Stomach (tissue), 4 donors: ENCODE data around the gene MESD.

Experiments
- EP300 ChIP-seq: sonication (generic); formaldehyde crosslinking; IDR thresholded peaks from one replicate; pipeline ENCODE4 v1.6.1; 2017; ENCODE audit warnings: antibody characterized with exemption
- POLR2A ChIP-seq, 4 donors: fragments of 450-650 bp; IDR thresholded peaks; one replicate each; pipeline ENCODE4 v1.6.1; 2016; ENCODE audit warnings: antibody characterized with exemption in 4 of 4, control low read depth in 2 of 4, mild to moderate bottlenecking in 1 of 4, moderate library complexity in 1 of 4
- TF ChIP-seq, protein P1 (sequence below), 7 experiments: fragments of 450-650 bp in 4 of 7; fragments of 200-600 bp in 3 of 7; sonication (generic) in 3 of 7; IDR thresholded peaks; one replicate each; pipeline ENCODE4 v1.5.1; 2016 to 2019; ENCODE audit warnings: antibody characterized with exemption in 7 of 7, control low read depth in 2 of 7, mild to moderate bottlenecking in 1 of 7

DNA sequence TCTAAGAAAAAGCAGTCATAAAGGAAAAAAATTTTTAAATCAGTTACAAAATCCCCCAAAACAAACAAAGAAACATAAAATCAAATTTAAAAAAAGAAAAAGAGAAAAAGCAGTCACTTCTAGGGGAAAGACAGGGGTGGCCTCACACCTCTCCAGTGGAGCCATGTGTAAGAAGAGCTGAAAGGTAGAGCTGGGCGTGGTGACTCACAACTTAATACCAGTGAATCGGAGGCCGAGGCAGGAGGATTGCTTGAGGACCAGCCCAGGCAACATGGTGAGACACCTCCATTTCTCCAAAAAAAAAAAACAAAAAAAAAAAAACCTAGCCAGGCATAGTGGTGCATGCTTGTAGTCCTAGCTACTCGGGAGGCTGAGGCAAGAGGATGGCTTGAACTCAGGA lies 14.7 kb downstream of the MESD start:
- no peak for TF ChIP-seq POLR2A (IDR thresholded peaks at IDR 0.05)
- TF ChIP-seq, protein P1, sequence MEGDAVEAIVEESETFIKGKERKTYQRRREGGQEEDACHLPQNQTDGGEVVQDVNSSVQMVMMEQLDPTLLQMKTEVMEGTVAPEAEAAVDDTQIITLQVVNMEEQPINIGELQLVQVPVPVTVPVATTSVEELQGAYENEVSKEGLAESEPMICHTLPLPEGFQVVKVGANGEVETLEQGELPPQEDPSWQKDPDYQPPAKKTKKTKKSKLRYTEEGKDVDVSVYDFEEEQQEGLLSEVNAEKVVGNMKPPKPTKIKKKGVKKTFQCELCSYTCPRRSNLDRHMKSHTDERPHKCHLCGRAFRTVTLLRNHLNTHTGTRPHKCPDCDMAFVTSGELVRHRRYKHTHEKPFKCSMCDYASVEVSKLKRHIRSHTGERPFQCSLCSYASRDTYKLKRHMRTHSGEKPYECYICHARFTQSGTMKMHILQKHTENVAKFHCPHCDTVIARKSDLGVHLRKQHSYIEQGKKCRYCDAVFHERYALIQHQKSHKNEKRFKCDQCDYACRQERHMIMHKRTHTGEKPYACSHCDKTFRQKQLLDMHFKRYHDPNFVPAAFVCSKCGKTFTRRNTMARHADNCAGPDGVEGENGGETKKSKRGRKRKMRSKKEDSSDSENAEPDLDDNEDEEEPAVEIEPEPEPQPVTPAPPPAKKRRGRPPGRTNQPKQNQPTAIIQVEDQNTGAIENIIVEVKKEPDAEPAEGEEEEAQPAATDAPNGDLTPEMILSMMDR (IDR thresholded peaks at IDR 0.05) = no peak
- no peak for TF ChIP-seq EP300
